Measurements from ENCODE around the gene DNAJA4. TPM values are rescaled to one million over a fixed set of nuclear protein-coding genes. Genes with fewer than 3 reads are reported as not detected.
"Not testable (repeated sequence)": the region's sequence is repeated elsewhere in the genome, so short reads cannot be mapped to it uniquely, and the experiment has no call there.

The DNAJA4 gene
- polyA plus RNA-seq, 2 of the 4 experiments (the other 2 are of a cell fraction): 0.05 to 0.13 TPM

- TF ChIP-seq NR3C1 (IDR thresholded peaks at IDR 0.05) (no peak), RAD21 (conservative IDR thresholded peaks at IDR 0.05 in 1 of 2, IDR thresholded peaks at IDR 0.05 in 1 of 2) (no peak), ZNF302 (CRISPR knock-in tag; IDR thresholded peaks at IDR 0.05) (no peak)
These were observed 19.5 kb upstream of the DNAJA4 start (continued) for GRCh38 chr15:78244893-78245292.

- FAIRE-seq; DNase-seq (ENCODE audit: low read depth in 1 of 2, low spot score in 1 of 2); H3K27ac ChIP-seq; ATAC-seq; POLR2A ChIA-PET; H3K4me2 ChIP-seq; H3K4me3 ChIP-seq; H3K9me3 ChIP-seq; H3K4me1 ChIP-seq: not testable (repeated sequence)
- 63% methylated on average over 14 of the region's 14 CpGs for WGBS (ENCODE audit: missing lambda C conversion rate)
- CTCF ChIA-PET: interaction anchor here (1.0 to 9.2 kb wide), 9 partner anchors 8 to 134 kb away, joined by 3 to 251 read pairs (median 4); no protein-coding TSS in a partner anchor
These were observed 19.0 kb upstream of the DNAJA4 start for GRCh38 chr15:78245392-78245791.

- DNase-seq (ENCODE audit: low read depth in 1 of 2, low spot score in 1 of 2); ATAC-seq; H3K4me1 ChIP-seq; H3K27ac ChIP-seq; H3K9me3 ChIP-seq; FAIRE-seq; POLR2A ChIA-PET; H3K4me3 ChIP-seq; H3K4me2 ChIP-seq: not testable (repeated sequence)
- 79% methylated on average over 20 of the region's 39 CpGs for WGBS (ENCODE audit: missing lambda C conversion rate)
- CTCF ChIA-PET: interaction anchor here (0.7 to 9.2 kb wide), 5 partner anchors 12 to 135 kb away, joined by 3 to 251 read pairs (median 27); no protein-coding TSS in a partner anchor
These were observed 18.3 kb upstream of the DNAJA4 start for GRCh38 chr15:78245976-78246620.

GRCh38 chr15:78247911-78248310 lies 16.5 kb upstream of the DNAJA4 start:
- ChIA-PET POLR2A (no interaction called here), CTCF (interaction anchor here (0.8 to 1.2 kb wide), 4 partner anchors 53 to 289 kb away, joined by 3 to 4 read pairs (median 3); no protein-coding TSS in a partner anchor)
- FAIRE-seq (no peak), ATAC-seq (no peak), DNase-seq (ENCODE audit: low read depth in 1 of 2, low spot score in 1 of 2) (no peak)
- 0% methylated on average over 1 of the region's 1 CpG for WGBS (ENCODE audit: missing lambda C conversion rate)
- Histone ChIP-seq H3K4me2 (no peak overlapping the region), H3K27ac (no peak overlapping the region), H3K9me3 (no peaks in the 10 kb centered on the region), H3K4me3 (no peak overlapping the region), H3K4me1 (no peaks in the 10 kb centered on the region)
- TF ChIP-seq PBX3 (IDR thresholded peaks at IDR 0.05): no peak
- TF ChIP-seq RNF2 (IDR thresholded peaks at IDR 0.05; ENCODE audit: borderline replicate concordance, low read depth): no peak
- TF ChIP-seq RARB (CRISPR knock-in tag; IDR thresholded peaks at IDR 0.05): no peak
- no peak for TF ChIP-seq POLR2AphosphoS2 (conservative IDR thresholded peaks at IDR 0.05; ENCODE audit: low read length)
- no peak for TF ChIP-seq PHF8 (IDR thresholded peaks at IDR 0.05; ENCODE audit: borderline replicate concordance, low read depth)
- TF ChIP-seq HES2 (IDR thresholded peaks at IDR 0.05): no peak
- TF ChIP-seq ZFP36 (IDR thresholded peaks at IDR 0.05; ENCODE audit: borderline replicate concordance, partially characterized antibody): no peak
- no peak for TF ChIP-seq TFCP2L1 (CRISPR knock-in tag; IDR thresholded peaks at IDR 0.05)
- no peak for TF ChIP-seq ZSCAN20 (CRISPR knock-in tag; IDR thresholded peaks at IDR 0.05)
- TF ChIP-seq JUN (IDR thresholded peaks at IDR 0.05): no peak
- no peak for TF ChIP-seq FOXS1 (CRISPR knock-in tag; IDR thresholded peaks at IDR 0.05)
- no peak for TF ChIP-seq JUNB (IDR thresholded peaks at IDR 0.05)

- ATAC-seq (no peak), DNase-seq (ENCODE audit: low read depth in 1 of 2, low spot score in 1 of 2) (no peak), FAIRE-seq (no peak)
- H3K4me2 ChIP-seq: no peak overlapping the region
- H3K9me3 ChIP-seq: no peaks in the 10 kb centered on the region
- no peak overlapping the region for H3K4me3 ChIP-seq
- H3K27ac ChIP-seq: no peak overlapping the region
- 78% methylated on average over 5 of the region's 5 CpGs for WGBS (ENCODE audit: missing lambda C conversion rate)
- CTCF ChIA-PET: interaction anchor here (1.0 to 7.5 kb wide), 4 partner anchors 8 to 141 kb away, joined by 3 to 78 read pairs (median 8); no protein-coding TSS in a partner anchor
- POLR2A ChIA-PET: no interaction called here
- H3K4me1 ChIP-seq: no peaks in the 10 kb centered on the region
- no peak for TF ChIP-seq MAX (IDR thresholded peaks at IDR 0.05)
- no peak for TF ChIP-seq USF2 (IDR thresholded peaks at IDR 0.05)
- TF ChIP-seq RCOR1 (IDR thresholded peaks at IDR 0.05; ENCODE audit: low read depth, low read length): no peak
- no peak for TF ChIP-seq GATA3 (IDR thresholded peaks at IDR 0.05; ENCODE audit: borderline replicate concordance)
- no peak for TF ChIP-seq JUNB (IDR thresholded peaks at IDR 0.05)
- no peak for TF ChIP-seq SMC3 (IDR thresholded peaks at IDR 0.05)
- no peak for TF ChIP-seq FOXS1 (CRISPR knock-in tag; IDR thresholded peaks at IDR 0.05)
- no peak for TF ChIP-seq ATOH8 (CRISPR knock-in tag; IDR thresholded peaks at IDR 0.05; ENCODE audit: low read depth)
- no peak for TF ChIP-seq TFCP2L1 (CRISPR knock-in tag; IDR thresholded peaks at IDR 0.05)
- no peak for TF ChIP-seq POLR2A (IDR thresholded peaks at IDR 0.05; ENCODE audit: low read length)
- no peak for TF ChIP-seq BCL3 (IDR thresholded peaks at IDR 0.05)
- no peak for TF ChIP-seq CHD2 (IDR thresholded peaks at IDR 0.05; ENCODE audit: low read length, partially characterized antibody)
- no peak for TF ChIP-seq FOSL2 (IDR thresholded peaks at IDR 0.05)
- no peak for TF ChIP-seq FOSL2 (CRISPR knock-in tag; IDR thresholded peaks at IDR 0.05)
These were observed 15.2 kb upstream of the DNAJA4 start for GRCh38 chr15:78249131-78249530.

Measured in A549 (cell line).